Activated CD4-positive, alpha-beta T cell treated with anti-CD3 and anti-CD28 coated beads for 4 hours (primary cell): ENCODE results near the gene TAS2R60.
"Not testable (repeated sequence)": the region's sequence is repeated elsewhere in the genome, so short reads cannot be mapped to it uniquely, and the experiment has no call there.

Experiments
- DNase-seq, 2 donors: peaks; one replicate each; pipeline ENCODE4 v3.0.0-alpha.2; 2020

Gene TAS2R60

DNA sequence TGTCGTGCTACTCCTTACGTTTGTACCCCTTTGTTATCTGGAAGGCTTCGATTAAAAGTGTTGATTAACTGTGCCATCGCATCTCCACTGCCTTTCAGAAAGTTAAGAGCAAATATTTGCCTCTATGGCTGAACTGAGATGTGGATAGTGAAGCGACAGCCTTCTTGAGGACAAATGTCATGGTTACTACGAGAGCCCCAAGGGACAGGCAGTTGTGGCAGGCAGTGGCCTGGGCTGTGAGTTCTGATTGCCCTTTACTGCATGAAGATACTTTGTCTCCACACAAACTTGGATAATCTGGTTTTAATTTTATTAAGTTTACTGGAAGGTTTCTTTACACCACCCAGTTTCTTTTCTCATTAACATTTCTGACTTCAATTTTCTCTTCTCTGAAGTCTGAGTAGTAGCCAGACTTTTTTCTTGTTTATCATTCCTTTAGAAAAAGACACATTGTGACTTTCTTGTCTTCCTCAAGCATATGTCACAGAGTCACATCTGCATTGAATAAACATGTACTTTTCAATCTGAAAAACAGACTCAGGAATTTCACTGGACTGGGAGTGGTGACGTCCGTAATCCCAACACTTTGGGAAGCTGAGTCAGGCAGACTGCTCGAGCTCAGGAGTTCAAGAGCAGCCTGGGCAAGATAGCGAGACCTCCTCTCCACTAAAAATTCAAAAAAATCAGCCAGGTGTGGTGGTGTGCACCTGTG lies 36.0 kb downstream of the TAS2R60 start:
- DNase-seq: no peak

DNA sequence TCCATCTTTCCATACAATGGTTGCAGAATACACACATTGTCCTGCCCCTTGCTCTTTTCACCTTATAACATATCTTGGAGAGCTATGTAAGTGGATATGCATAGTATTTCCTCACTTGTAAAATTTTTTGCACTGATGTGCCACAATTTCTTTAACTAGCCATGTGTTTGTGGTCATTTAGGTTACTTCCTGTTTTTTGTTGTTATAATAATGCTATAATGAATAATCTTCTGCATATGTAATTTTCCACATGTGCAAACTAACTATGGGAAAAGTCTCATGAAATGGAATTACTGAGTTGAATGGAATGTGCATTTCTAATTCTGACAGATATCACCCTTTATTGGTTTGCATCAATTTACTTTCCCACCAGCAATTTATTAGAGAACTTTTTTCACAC lies 37.2 kb downstream of the TAS2R60 start:
- no peak for DNase-seq

DNA sequence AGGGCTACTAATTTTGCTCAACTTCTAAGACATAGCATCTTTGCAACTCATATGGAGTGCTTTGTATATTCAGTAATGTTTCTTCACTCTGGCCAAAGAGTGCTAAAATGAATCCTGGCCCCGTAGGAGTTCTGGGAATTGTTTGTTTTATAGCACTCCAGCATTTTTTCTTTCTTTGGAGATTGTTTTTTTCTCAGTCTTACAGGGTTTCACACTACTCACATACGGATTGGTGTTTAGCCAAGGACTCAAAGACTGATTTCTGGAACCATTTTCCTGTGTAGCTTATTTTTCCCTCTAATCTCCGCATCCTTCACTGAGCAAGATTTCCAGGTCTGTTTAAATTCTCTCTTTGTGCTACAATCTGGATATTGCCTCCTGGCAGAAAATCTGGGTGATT lies 40.9 kb downstream of the TAS2R60 start:
- no peak for DNase-seq

DNA sequence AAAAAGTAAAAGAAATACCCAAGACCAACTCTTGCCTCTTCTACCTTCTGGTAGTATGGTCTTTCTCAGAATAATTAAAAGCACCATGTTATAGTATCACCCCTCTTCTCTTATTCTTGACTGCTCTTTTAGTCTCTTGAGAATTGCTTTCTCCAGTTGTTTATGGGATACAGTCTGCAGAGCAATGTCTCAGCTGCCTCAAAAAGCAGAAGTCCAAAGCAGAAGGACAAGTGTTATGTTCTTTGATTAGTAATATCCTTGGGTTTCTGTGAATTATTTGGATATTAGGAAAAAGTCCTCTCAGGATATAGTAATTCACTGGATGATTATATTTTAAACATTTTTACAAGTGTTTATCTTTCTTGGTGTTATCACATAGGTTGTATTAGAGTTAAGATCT lies 41.8 kb downstream of the TAS2R60 start:
- DNase-seq: no peak

DNA sequence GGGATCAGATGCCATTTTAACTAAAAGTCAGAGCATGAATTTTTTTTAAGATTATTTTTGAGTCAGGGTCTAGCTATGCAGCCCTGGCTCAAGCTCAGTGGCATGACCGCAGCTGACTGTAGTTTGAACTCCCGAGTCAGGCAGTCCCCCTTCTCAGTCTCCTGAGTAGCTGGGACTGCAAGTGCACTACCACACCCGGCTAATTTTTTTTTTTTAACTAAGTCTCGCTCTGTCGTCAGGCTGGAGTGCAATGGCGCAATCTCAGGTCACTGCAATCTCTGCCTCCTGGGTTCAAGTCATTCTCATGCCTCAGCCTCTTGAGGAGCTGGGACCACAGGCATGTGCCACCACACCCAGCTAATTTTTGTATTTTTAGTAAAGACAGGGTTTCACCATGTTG lies 42.2 kb downstream of the TAS2R60 start:
- DNase-seq: no peak

DNA sequence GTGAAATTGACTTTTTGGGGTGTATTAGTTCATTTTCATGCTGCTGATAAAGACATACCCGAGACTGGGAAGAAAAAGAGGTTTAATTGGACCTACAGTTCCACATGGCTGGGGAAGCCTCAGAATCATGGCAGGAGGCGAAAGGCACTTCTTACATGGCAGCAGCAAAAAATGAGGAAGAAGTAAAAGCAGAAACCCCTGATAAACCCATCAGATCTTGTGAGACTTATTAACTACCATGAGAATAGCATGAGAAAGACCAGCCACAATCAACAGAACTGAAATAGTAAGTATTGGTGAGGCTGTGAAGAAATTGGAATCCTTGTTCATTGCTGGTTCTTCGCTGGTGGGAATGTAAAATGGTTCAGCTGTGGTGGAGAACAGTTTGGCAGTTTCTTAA lies 43.0 kb downstream of the TAS2R60 start:
- not testable (repeated sequence) for DNase-seq

DNA sequence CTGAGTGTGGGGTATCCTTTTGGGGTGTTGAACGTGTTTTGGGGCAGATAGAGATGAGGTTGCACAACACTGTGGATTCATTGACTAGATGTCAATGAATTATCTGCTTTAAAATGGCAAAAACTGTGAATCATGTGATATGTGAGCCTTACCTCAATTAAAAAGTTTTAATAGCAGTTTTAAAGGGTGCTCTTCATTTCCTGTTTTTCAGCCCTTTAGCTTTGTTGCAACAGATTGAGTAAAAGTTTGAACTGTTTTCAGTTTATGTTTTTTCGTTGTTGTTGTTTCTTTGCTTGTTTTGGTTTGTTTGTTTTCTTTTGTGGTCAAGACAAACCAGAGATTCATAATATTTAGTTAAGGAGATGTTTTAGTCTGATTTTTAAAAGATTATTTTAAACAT lies 43.8 kb downstream of the TAS2R60 start:
- no peak for DNase-seq

DNA sequence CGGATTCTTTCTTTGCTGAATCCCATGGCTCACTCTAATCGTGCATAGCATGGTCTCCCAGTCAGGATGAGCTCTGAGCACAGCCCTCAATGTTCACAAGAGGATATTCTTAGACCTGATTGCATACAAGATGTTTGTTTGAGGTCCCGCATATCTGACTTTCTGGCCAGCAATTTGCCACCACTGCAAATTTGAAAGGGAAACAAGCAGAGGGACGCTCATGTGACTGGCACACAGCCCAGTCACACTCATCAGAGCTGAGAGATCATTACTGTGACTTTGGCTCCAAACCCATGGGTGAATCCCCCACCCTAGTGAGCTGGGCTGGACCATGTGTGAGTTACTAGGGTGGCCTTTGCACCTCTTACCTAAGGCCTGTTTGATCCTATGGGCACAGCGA lies 44.3 kb downstream of the TAS2R60 start:
- no peak for DNase-seq

DNA sequence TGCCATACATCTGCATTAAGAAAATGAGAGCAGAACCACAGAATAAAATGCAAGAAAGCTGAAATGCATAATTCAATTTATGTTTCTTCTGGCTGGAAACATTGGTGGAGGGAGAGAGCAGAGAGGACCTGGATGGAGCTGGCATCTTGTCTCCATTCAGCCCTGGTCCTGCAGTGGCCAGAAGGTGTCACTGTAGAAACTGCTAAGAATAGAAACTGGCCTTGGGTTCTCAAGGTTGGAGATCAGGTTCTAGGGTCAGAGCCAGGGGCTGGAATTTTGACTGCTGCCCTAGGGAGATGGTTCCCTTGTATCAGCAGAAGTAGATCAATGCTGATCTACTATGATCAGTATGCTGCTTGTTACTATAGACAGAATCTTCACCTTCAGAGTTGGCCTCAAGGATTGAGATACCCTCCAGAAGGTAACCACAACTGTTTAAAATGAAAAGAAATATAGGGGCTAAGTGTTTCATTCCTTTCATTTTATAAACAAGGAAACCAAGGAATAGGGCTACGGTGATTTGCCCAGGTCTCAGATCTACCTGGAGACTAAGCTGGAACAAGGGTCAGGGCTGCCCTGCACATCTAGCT lies 47.6 kb downstream of the TAS2R60 start:
- DNase-seq: no peak

DNA sequence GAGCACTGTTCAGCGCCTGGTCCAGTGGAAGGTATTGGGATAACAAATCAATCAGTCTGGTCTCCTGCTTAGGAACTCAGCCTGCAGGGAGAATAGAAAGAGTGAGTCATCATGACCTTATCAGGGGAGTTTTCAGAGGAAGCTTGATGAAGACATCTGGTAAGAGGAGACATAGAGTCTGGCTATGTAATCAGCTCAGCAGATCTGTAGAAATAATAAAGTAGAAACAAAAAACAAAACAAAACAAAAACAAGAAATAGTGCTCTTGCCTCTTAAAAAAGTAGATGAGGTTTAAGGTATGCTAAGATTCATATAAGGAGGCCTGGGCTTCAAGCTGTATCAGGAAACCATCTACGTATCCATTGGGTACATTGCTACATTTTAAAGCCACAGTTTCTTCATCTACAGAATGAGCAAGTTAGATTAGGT lies 48.8 kb downstream of the TAS2R60 start:
- no peak for DNase-seq

DNA sequence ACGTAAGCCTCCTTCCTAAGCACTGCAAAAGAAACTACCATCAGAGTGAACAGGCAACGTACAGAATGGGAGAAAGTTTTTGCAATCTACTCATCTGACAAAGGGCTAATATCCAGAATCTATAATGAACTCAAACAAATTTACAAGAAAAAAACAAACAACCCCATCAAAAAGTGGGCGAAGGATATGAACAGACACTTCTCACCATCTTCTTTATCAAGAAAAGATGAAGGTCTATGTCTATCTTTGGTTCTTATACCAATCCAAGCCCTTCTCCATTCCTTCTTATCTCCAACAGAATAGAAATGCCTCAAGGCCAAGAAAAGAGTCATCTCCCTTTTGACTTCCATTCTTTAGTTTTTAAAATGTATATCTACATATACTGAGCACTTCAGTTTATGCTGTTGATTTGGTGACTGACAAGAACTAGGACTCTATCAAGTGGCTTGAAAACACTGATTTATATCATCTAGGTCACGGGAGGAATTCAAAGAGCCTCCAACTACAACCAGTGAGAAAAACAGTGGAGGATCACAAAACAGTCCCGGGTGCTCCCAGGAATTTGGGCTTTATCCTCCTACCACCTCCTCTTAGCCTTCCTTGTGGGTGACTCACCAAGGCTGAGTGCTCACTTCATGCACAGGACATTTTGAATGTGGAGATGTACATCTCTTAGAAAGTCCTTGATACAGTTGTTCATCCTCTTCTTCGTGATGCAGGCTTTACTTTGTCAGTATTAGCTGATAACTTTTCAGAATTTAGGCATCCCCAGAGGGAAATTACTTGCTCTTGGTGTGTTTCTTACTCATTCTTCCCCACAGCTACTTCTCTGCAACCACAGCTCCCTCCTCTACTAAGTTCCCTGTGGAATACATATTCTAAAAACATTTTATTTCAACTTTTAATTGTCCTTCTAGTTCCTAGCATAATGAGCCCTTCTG lies 49.8 kb downstream of the TAS2R60 start:
- DNase-seq: no peak

DNA sequence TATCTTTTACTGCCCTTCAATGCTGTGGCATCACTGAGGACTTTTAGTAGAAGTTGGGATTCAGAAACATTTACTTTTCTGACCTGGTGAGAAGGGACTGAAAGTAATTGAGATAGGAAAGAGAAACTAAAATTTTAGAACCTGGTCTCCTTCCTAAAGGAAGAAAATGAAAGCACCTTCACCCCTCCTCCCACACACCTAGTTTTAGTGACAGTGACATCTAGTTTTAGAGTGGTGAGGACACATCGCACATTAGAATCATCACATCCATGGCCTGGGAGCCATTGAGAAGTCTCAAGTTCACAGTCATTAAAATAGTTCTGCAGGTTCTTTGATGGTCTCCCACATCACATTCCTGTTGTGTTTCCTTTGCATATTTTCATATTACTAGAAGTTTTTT lies 50.5 kb downstream of the TAS2R60 start:
- DNase-seq: no peak
